Parathyroid adenoma (tissue), 2 donors: ENCODE data around the gene C18orf63.

Experiments used
- H2AFZ ChIP-seq: fragments of 300-600 bp; sonication (generic); one replicate; pipeline ENCODE4 v1.7.0; 2017; ENCODE audit warnings: antibody characterized with exemption, mild to moderate bottlenecking
- H3K27ac ChIP-seq: fragments of 300-600 bp; sonication (generic); one replicate; pipeline ENCODE4 v1.7.0; 2017
- H3K27me3 ChIP-seq: fragments of 300-600 bp; sonication (generic); one replicate; pipeline ENCODE4 v1.7.0; 2017; ENCODE audit warnings: low read length; ENCODE audit not compliant: control insufficient read depth, insufficient read depth
- H3K36me3 ChIP-seq: fragments of 300-600 bp; sonication (generic); one replicate; pipeline ENCODE4 v1.7.0; 2017; ENCODE audit warnings: low read length; ENCODE audit not compliant: control insufficient read depth, insufficient read depth
- H3K4me1 ChIP-seq: fragments of 300-600 bp; sonication (generic); one replicate; pipeline ENCODE4 v1.7.0; 2017; ENCODE audit warnings: control low read depth
- H3K4me2 ChIP-seq: fragments of 300-600 bp; sonication (generic); one replicate; pipeline ENCODE4 v1.7.0; 2017; ENCODE audit warnings: low read length
- H3K4me3 ChIP-seq: fragments of 300-600 bp; sonication (generic); one replicate; pipeline ENCODE4 v1.7.0; 2017; ENCODE audit warnings: low read depth, low read length
- H3K79me2 ChIP-seq: fragments of 300-600 bp; sonication (generic); one replicate; pipeline ENCODE4 v1.7.0; 2017; ENCODE audit warnings: control low read depth
- H3K9ac ChIP-seq: fragments of 300-600 bp; sonication (generic); one replicate; pipeline ENCODE4 v1.7.0; 2017; ENCODE audit warnings: mild to moderate bottlenecking
- H3K9me3 ChIP-seq: fragments of 300-600 bp; sonication (generic); one replicate; pipeline ENCODE4 v1.7.0; 2017; ENCODE audit warnings: low read length; ENCODE audit not compliant: control insufficient read depth
- TF ChIP-seq, protein P1 (sequence below): fragments of 300-600 bp; sonication (generic); IDR thresholded peaks from one replicate; pipeline ENCODE4 v1.7.0; 2017; ENCODE audit warnings: antibody characterized with exemption, mild to moderate bottlenecking
- donor health status: primary hyperparathyroidism.

The C18orf63 gene

DNA sequence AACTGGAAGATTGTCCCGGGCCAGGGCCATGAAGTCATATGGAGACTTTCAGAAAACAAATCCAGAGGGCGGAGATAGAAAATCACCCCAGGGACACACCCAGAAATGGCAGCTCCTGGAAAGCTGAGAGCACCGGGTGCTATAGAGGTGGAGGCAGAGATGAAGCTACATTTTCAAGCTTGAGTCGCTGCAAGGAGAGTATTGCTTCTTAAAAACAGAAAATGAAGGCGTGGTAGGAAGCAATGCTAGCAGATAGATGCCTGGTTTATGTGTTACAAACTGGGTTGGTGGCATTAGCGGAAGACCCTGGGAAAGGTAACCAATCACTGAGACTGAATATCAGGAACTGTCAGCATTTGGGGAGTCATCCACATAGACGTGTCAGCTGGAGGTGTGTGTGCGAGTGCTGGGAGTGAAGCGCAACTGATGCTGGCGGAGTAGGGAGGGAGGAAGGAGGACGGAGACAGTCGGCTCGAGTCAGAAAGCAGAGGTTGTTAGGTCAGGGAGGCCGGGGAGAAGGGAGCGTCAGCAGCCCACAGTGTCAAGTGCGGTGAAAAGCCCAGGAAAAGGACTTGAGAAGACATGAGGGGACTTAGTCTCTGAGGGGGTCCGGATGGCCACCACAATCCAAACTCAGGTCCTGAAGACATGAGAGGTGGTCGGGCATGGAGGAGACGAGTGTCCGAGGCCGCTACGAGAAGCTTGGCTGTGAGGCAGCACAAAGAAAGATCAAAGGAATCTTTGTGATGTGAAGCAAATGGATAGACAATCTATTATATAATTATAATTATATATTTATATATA lies 45.4 kb downstream of the C18orf63 start:
- Histone ChIP-seq H3K4me1 (no peaks in the 10 kb centered on the region), H3K36me3 (no peaks in the 10 kb centered on the region), H3K27me3 (no peaks in the 10 kb centered on the region), H3K4me3 (no peak overlapping the region), H3K9ac (no peak overlapping the region), H3K4me2 (no peak overlapping the region), H3K79me2 (no peaks in the 10 kb centered on the region), H3K27ac (no peak overlapping the region), H3K9me3 (no peaks in the 10 kb centered on the region), H2AFZ (no peak overlapping the region)
- TF ChIP-seq, protein P1, sequence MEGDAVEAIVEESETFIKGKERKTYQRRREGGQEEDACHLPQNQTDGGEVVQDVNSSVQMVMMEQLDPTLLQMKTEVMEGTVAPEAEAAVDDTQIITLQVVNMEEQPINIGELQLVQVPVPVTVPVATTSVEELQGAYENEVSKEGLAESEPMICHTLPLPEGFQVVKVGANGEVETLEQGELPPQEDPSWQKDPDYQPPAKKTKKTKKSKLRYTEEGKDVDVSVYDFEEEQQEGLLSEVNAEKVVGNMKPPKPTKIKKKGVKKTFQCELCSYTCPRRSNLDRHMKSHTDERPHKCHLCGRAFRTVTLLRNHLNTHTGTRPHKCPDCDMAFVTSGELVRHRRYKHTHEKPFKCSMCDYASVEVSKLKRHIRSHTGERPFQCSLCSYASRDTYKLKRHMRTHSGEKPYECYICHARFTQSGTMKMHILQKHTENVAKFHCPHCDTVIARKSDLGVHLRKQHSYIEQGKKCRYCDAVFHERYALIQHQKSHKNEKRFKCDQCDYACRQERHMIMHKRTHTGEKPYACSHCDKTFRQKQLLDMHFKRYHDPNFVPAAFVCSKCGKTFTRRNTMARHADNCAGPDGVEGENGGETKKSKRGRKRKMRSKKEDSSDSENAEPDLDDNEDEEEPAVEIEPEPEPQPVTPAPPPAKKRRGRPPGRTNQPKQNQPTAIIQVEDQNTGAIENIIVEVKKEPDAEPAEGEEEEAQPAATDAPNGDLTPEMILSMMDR, result no peak

DNA sequence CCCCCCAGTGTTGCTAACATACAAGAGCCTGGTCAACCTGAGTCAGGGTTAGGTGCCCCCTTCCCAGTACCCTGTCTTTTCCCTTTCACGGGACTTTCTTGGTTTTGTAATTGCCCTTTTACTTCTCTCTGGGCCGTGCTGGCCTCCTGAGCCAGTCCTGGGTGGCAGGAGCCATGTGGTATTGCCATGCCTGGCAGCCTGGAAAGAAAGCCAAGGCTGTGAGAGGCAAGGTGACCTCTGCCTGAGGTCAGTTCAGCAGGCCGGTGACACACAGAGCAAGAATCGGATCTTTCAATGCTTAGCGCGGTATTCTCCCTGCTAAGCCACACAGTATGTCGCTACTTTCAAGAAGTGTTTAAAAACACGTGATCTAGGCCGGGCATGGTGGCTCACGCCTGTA lies 52.3 kb downstream of the C18orf63 start:
- Histone ChIP-seq H3K4me1 (no peaks in the 10 kb centered on the region), H3K9ac (no peak overlapping the region), H3K9me3 (no peaks in the 10 kb centered on the region), H2AFZ (no peak overlapping the region), H3K36me3 (no peaks in the 10 kb centered on the region), H3K27ac (no peak overlapping the region), H3K4me3 (no peak overlapping the region), H3K4me2 (no peak overlapping the region), H3K79me2 (no peaks in the 10 kb centered on the region), H3K27me3 (no peaks in the 10 kb centered on the region)
- TF ChIP-seq, protein P1, result no peak

DNA sequence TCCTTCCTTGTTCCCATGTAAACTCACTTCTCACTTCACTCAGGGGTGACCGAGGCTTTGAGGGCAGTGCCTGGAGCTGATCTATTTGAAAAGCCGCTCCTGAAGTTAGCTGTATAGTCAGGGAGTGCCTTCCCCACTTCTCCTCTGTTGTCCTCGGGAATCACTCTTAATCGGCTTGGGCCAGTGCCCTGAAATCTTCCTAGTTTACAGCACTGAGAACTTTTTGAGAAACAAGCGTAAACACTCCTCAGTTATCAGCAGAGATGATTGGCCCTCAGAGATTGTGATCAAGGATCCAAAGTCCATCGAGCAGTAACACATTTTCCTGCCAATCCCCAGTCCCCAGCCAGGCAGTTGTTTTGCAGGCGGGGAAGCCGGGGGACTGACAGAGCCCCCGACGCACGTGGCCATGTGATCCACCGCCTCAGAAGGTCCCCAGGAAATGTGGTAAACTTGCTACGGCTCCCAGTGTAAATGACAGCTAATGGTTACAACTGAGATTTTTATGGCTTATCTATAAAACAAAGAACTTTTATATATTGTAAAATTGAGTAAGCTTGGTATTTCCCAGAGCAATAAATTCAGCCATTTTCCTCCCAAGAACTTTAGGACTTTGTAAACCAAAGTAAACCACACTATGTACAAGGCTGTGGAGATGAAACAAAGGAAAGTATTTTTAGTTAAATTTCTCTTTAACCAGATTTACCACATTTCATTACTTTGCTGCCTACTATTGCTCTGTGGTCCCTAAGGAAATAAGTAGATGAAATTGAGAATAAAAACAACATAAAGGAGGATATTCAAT lies 53.5 kb downstream of the C18orf63 start:
- no peak overlapping the region for H3K4me3 ChIP-seq
- TF ChIP-seq, protein P1, result no peak
- no peak overlapping the region for H3K9ac ChIP-seq
- H3K79me2 ChIP-seq, result no peaks in the 10 kb centered on the region
- H2AFZ ChIP-seq, result peak overlapping the region; percentile 34
- H3K4me1 ChIP-seq, result no peaks in the 10 kb centered on the region
- H3K4me2 ChIP-seq, result no peak overlapping the region
- H3K9me3 ChIP-seq, result no peaks in the 10 kb centered on the region
- H3K36me3 ChIP-seq, result no peaks in the 10 kb centered on the region
- H3K27ac ChIP-seq, result no peak overlapping the region
- H3K27me3 ChIP-seq, result no peaks in the 10 kb centered on the region

DNA sequence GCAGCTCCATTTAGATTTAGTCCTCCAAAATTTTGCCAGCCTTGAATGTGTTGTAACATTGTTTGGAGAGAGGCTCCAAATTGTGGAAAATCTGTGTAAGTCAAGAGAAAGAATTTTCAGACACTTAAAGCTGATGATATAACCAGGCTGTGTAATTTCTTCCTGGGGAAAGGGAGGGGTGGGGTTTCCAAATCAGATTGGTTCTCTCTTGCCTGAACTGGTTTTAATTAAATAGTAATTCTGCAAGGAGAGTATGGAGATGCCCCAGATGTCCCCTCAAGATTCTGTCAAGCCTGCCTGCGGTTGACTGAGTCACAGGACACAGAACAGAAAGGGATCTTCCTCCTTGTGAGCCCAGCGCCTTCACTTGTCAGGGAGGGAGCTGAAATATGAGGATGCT lies 54.5 kb downstream of the C18orf63 start:
- Histone ChIP-seq H3K27ac (no peak overlapping the region), H3K36me3 (no peaks in the 10 kb centered on the region), H3K9ac (no peak overlapping the region), H3K27me3 (no peaks in the 10 kb centered on the region), H3K4me3 (no peak overlapping the region), H2AFZ (no peak overlapping the region), H3K4me1 (no peaks in the 10 kb centered on the region), H3K79me2 (no peaks in the 10 kb centered on the region), H3K9me3 (no peaks in the 10 kb centered on the region), H3K4me2 (no peak overlapping the region)
- TF ChIP-seq, protein P1, result no peak
